ENCODE measurements around the gene TAX1BP1. TPM values are rescaled to one million over a fixed set of nuclear protein-coding genes. Genes with fewer than 3 reads are reported as not detected.

TAX1BP1 gene
- total and polyA plus RNA-seq, 4 donors: 35.7 to 57.1 (median 52.9) TPM

DNA sequence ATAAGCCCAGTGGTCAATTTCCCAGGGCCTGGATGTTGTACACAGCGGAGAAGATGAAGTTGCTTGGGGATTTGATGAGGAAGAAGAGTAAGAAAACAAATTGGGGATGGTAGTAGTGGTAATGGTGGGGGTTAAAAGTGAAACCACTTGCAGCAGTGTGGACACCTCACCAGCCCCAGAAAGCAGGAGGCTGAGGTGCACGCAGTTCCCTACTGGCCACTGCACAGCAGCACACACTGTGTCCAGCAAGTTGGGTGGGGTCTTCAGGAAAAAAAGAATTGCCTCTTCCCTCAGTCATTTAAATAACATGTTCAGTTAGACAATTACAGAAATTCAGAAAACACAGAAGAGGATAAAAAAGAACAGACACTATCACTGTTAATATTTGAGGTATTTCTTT is 96.6 kb downstream of the TAX1BP1 start (continued):
- TF ChIP-seq, protein P1, sequence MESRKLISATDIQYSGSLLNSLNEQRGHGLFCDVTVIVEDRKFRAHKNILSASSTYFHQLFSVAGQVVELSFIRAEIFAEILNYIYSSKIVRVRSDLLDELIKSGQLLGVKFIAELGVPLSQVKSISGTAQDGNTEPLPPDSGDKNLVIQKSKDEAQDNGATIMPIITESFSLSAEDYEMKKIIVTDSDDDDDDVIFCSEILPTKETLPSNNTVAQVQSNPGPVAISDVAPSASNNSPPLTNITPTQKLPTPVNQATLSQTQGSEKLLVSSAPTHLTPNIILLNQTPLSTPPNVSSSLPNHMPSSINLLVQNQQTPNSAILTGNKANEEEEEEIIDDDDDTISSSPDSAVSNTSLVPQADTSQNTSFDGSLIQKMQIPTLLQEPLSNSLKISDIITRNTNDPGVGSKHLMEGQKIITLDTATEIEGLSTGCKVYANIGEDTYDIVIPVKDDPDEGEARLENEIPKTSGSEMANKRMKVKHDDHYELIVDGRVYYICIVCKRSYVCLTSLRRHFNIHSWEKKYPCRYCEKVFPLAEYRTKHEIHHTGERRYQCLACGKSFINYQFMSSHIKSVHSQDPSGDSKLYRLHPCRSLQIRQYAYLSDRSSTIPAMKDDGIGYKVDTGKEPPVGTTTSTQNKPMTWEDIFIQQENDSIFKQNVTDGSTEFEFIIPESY (IDR thresholded peaks at IDR 0.05): no peak
- TF ChIP-seq JUND (IDR thresholded peaks at IDR 0.05): no peak

GRCh38 chr7:27839099-27839498 is 99.1 kb downstream of the TAX1BP1 start:
- Histone ChIP-seq H3K9ac (ENCODE audit: low read depth in 1 of 2, low read length in 2 of 2) (no peak overlapping the region), H3K36me3 (ENCODE audit: control insufficient read depth in 4 of 4, insufficient read depth in 3 of 4, low read depth in 1 of 4, low read length in 3 of 4) (no peaks in the 10 kb centered on the region), H3K9me3 (ENCODE audit: control insufficient read depth in 4 of 4, low read length in 3 of 4) (no peaks in the 10 kb centered on the region), H3K4me1 (ENCODE audit: control insufficient read depth in 4 of 4, insufficient read depth in 4 of 4, low read length in 3 of 4) (no peaks in the 10 kb centered on the region), H3K27ac (ENCODE audit: low read depth in 1 of 2, low read length in 2 of 2) (no peak overlapping the region), H3K4me3 (ENCODE audit: low read depth in 1 of 3, low read length in 3 of 3) (no peak overlapping the region), H3K27me3 (ENCODE audit: control insufficient read depth in 4 of 4, insufficient read depth in 4 of 4, low read length in 3 of 4) (no peaks in the 10 kb centered on the region)
- 96% methylated on average over 10 of the region's 10 CpGs for WGBS
- TF ChIP-seq FOXA1 (IDR thresholded peaks at IDR 0.05) (no peak), EGR1 (IDR thresholded peaks at IDR 0.05; ENCODE audit: low read depth in 2 of 2) (no peak), YY1 (IDR thresholded peaks at IDR 0.05) (no peak), RXRA (IDR thresholded peaks at IDR 0.05) (no peak), SP1 (IDR thresholded peaks at IDR 0.05) (no peak), FOXA2 (IDR thresholded peaks at IDR 0.05) (no peak), CTCF (IDR thresholded peaks at IDR 0.05; ENCODE audit: low read depth, low read length, missing input control) (no peak), HNF4A (conservative IDR thresholded peaks at IDR 0.05) (no peak), RAD21 (IDR thresholded peaks at IDR 0.05) (no peak), NR2F2 (IDR thresholded peaks at IDR 0.05) (no peak), MAX (IDR thresholded peaks at IDR 0.05) (no peak)
- TF ChIP-seq, protein P1 (IDR thresholded peaks at IDR 0.05): no peak
- DNase-seq (ENCODE audit: low spot score): no peak

DNA sequence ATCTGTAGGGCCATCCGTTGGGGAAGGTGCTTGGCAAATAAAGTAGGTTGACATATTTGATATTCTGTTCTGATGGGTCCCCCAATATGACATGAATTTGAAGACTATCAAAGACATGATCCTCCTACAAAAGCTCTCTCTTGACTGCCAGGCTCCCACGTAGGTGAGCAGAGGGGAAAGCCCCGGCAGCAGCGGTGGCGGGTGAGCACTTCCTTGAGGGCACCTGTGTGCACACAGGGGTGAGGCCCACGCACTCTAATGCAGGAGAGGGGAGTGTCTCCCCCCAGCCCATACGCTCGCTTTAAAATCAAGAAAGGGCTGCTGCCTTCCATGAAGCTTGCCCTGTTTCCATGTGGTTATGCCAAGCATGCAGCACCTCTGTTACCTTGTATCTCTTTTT is 100.4 kb downstream of the TAX1BP1 start:
- Histone ChIP-seq H3K36me3 (ENCODE audit: control insufficient read depth in 4 of 4, insufficient read depth in 3 of 4, low read depth in 1 of 4, low read length in 3 of 4) (no peaks in the 10 kb centered on the region), H3K27me3 (ENCODE audit: control insufficient read depth in 4 of 4, insufficient read depth in 4 of 4, low read length in 3 of 4) (no peaks in the 10 kb centered on the region), H3K4me3 (ENCODE audit: low read depth in 1 of 3, low read length in 3 of 3) (no peak overlapping the region), H3K4me1 (ENCODE audit: control insufficient read depth in 4 of 4, insufficient read depth in 4 of 4, low read length in 3 of 4) (no peaks in the 10 kb centered on the region), H3K9me3 (ENCODE audit: control insufficient read depth in 4 of 4, low read length in 3 of 4) (no peaks in the 10 kb centered on the region), H3K27ac (ENCODE audit: low read depth in 1 of 2, low read length in 2 of 2) (no peak overlapping the region), H3K9ac (ENCODE audit: low read depth in 1 of 2, low read length in 2 of 2) (no peak overlapping the region)
- DNase-seq (ENCODE audit: low spot score): no peak
- WGBS: 90% methylated on average over 8 of the region's 8 CpGs
- TF ChIP-seq RAD21 (IDR thresholded peaks at IDR 0.05) (no peak), SP1 (IDR thresholded peaks at IDR 0.05) (no peak), ATF3 (IDR thresholded peaks at IDR 0.05) (no peak), HNF4A (conservative IDR thresholded peaks at IDR 0.05) (no peak), YY1 (IDR thresholded peaks at IDR 0.05) (no peak), JUND (IDR thresholded peaks at IDR 0.05) (no peak), NR2F2 (IDR thresholded peaks at IDR 0.05) (no peak), FOXA1 (IDR thresholded peaks at IDR 0.05) (no peak), REST (IDR thresholded peaks at IDR 0.05) (no peak), GABPA (IDR thresholded peaks at IDR 0.05 in 1 of 2, conservative IDR thresholded peaks at IDR 0.05 in 1 of 2) (no peak), RXRA (IDR thresholded peaks at IDR 0.05) (no peak), HNF4G (IDR thresholded peaks at IDR 0.05) (no peak), CTCF (IDR thresholded peaks at IDR 0.05; ENCODE audit: low read depth, low read length, missing input control) (no peak), MAX (IDR thresholded peaks at IDR 0.05) (no peak)

Data from liver (tissue), 9 donors.